Measurements from ENCODE around the gene MAPK12.

Gene MAPK12

GRCh38 chr22:50250555-50251476 lies 10.7 kb downstream of the MAPK12 start, which contains the start of gene HDAC10:
Gene HDAC10, minus strand, starts transcription at chr22:50251265. Its CDS starts 233 bp downstream, at chr22:50251032.
- no peak for FAIRE-seq

DNA sequence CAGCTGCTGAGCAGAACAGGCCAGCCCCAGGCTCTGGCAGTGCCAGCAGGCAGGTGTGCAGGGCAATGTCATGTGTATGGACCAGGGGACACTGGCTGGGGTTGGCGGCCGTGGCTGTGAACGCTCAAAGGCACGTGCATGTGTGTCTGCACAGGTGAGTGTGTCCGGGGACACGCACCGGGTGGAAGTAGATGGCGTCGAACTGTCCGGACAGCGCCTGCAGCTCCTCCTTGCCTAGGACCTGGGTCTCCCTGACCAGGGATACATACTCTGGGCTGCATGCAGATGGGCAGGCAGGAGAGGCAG lies 11.3 kb downstream of the MAPK12 start:
- no peak for FAIRE-seq

GRCh38 chr22:50249341-50250248 lies 11.9 kb downstream of the MAPK12 start:
- no peak for FAIRE-seq

GRCh38 chr22:50248196-50249081 lies 13.0 kb downstream of the MAPK12 start:
- FAIRE-seq, result no peak

DNA sequence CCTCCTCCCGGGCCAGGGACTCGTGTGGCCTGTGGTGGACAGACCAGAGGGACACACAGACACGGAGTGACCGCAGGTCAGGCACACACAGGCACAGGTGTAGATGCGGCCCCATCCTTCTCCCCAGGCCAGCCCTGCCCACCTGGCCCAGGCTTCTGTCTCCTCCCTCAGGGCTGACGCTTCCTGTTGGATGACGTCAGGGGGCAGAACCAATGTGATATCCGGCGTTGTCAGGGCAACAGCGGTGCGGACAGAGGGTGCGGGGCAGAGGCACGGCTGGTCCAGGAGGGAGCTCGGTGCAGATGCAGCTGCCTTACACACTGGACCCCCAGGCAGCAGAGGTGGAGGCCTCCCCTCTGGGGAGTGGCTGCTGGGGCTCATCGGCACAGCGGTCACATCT lies 13.7 kb downstream of the MAPK12 start:
- FAIRE-seq, result no peak

DNA sequence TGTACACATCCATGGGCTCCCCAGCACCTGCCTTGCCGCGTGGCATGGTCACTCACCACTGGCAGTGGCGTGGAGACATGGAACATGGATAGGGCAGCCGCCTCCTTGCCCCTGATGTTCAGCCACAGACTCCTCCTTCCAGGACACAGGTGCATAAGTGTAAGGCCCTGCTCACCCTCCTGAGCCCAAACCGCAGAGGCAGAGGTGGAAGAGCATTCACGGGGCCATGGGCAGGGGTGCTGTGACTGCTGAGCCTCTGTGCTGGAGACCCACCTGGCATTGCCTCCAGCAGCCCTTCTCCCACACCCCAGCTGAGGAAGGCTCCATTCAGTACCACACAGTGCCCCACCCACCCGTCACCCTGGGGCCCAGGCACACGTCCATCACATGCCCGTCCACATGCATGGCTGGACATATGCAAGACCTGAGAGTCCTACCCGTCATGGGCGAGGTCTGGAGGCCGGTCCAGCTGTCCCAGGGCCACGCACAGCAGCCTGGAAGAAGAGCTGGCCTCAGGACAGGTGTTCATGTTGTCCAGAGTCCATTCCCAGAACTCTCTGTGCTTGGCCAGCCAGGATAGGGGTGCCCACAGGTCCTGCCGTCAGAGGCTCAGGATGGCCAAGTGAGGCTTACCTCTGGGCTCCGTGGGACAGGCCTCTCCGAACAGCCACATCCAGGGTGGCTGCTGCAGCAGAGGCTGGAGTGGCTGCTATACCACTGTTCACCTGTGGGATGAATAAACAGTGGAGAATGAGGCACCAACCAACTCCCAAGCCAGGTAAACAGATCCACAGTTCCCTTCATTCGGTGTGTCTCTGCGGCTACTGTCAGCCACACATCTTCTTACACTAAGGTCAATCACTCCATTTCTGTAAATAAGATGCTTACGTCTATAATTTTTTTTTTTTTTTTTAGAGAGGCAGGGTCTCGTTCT lies 15.0 kb downstream of the MAPK12 start:
- FAIRE-seq, result no peak

GRCh38 chr22:50245214-50246072 lies 16.0 kb downstream of the MAPK12 start:
- FAIRE-seq, result no peak

- FAIRE-seq, result peak; percentile 90
Measured at GRCh38 chr22:50244420-50245213, 16.9 kb downstream of the MAPK12 start, which contains the start of gene TUBGCP6. Gene TUBGCP6, minus strand, starts transcription at chr22:50245023. Its CDS starts 564 bp downstream, at chr22:50244459.

DNA sequence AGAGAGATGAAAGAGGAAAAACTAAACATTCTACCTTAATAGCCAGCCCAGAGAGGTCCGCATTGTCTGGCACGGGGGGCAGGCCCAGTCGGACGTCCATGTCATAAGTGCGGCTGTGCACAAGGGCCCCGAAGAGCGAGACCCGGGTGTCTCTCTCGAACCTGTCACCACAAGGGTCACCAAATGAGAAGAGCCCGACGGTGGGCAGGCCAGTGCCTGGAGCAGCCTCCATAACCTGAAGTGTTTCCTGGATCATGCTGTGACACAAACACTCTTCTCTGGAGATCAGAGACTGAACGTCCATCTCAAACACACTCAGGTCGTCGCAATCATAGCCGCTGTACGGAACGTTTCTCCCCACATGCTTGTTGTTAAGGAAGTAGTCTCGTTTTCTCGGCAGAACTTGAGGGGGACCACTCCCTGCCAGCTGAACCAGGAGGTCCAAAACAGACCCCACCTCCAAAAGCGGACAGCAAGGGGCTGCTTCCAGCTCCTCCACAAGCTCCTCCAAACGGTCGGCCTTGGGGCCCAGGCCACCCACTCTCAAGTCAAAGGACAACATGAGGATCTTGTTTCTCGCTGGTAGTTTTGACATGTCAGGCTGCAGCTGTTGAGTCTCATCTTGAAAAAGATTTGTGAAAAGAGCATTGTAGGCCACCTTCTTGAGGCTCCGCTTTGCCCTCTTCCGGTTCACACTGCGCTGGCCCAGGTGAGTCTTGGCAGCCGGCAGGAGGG lies 17.6 kb downstream of the MAPK12 start:
- FAIRE-seq, result no peak

DNA sequence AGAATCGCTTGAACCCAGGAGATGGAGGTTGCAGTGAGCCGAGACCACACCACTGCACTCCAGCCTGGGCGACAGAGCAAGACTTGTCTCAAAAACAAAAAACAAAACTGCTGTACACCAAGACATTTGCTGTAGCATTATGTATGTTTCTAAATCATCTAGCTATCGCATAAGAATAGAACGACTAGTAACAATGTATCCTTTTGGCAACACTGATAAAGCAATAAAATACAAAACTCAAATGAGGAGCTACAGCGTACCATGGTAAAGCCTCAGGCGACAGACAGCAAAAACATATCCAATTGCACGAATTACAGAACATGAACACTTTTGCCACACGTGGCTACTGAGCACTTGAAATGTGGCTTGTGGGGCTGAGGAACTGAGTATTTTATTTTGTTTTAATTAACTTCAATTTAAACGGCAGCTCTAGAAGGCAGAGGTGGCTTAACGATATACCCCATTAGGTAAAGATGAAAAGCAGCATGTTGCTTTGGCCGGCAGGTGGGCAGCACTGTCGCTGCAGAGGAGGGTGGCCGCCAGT lies 19.0 kb downstream of the MAPK12 start:
- no peak for FAIRE-seq

DNA sequence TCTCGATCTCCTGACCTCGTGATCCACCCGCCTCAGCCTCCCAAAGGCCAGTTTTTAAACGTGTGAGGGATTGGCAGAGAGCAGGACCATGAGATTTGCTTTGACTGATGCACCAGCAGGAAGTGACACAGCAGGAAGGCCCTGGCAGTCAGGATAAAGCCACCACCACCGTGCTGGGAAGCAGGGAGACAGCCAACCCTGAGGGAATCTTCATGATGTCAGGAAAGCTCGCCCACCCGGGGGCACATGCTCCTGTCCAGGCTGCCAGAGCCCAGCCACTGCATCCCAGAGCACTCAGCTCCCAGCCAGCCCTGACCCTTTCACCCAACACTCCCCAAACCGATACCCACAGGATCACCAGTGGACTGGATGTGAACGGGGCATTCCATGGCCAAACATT lies 22.7 kb downstream of the MAPK12 start:
- FAIRE-seq, result no peak

GRCh38 chr22:50236731-50237409 lies 24.6 kb downstream of the MAPK12 start:
- no peak for FAIRE-seq

GRCh38 chr22:50233223-50233622 lies 28.3 kb downstream of the MAPK12 start:
- FAIRE-seq, result no peak

- FAIRE-seq, result no peak
Measured at GRCh38 chr22:50232481-50233151, 28.9 kb downstream of the MAPK12 start.

GRCh38 chr22:50229370-50229769 lies 32.1 kb downstream of the MAPK12 start:
- no peak for FAIRE-seq

GRCh38 chr22:50228366-50228765 lies 33.1 kb downstream of the MAPK12 start:
- FAIRE-seq, result no peak

GRCh38 chr22:50227579-50228215 lies 33.8 kb downstream of the MAPK12 start:
- no peak for FAIRE-seq
